ENCODE results near the gene STARD13. TPM values are rescaled to one million over a fixed set of nuclear protein-coding genes. Genes with fewer than 3 reads are reported as not detected.

STARD13 gene
- total RNA-seq, 6 experiments from 2014 or later = 27.9 to 38.3 (median 34.5) TPM

- Mint-ChIP-seq H3K4me1 (ENCODE audit: low read depth) (peaks cover 57% of the 10 kb centered on the region), H3K36me3 (ENCODE audit: low read depth) (peaks cover 42% of the 10 kb centered on the region), H3K9me3 (peaks cover 11% of the 10 kb centered on the region), H3K4me3 (no peak overlapping the region), H3K27ac (no peak overlapping the region), H3K27me3 (ENCODE audit: insufficient read depth) (peaks cover 1% of the 10 kb centered on the region)
- no peak for DNase-seq
- TF ChIP-seq CTCF (IDR thresholded peaks at IDR 0.05) = no peak
Measured at GRCh38 chr13:33224191-33224590, 61.4 kb downstream of the STARD13 start.

- Mint-ChIP-seq H3K36me3 (ENCODE audit: low read depth) (peaks cover 60% of the 10 kb centered on the region), H3K27ac (peak overlapping the region; percentile 27; the same call in 1 of the 2 replicates), H3K4me3 (no peak overlapping the region), H3K27me3 (ENCODE audit: insufficient read depth) (peaks cover 1% of the 10 kb centered on the region), H3K9me3 (peaks cover 11% of the 10 kb centered on the region), H3K4me1 (ENCODE audit: low read depth) (peaks cover 68% of the 10 kb centered on the region)
- no peak for DNase-seq
- TF ChIP-seq CTCF (IDR thresholded peaks at IDR 0.05) = no peak
Measured at GRCh38 chr13:33219926-33220325, 65.6 kb downstream of the STARD13 start.

- H3K4me3 Mint-ChIP-seq = peak overlapping the region; percentile 58
- H3K9me3 Mint-ChIP-seq = no peaks in the 10 kb centered on the region
- H3K4me1 Mint-ChIP-seq (ENCODE audit: low read depth) = peaks cover 76% of the 10 kb centered on the region
- H3K27ac Mint-ChIP-seq = peak overlapping the region; percentile 84
- DNase-seq = no peak
- no peak for TF ChIP-seq CTCF (IDR thresholded peaks at IDR 0.05)
- H3K36me3 Mint-ChIP-seq (ENCODE audit: low read depth) = peaks cover 47% of the 10 kb centered on the region
- peaks cover 1% of the 10 kb centered on the region for H3K27me3 Mint-ChIP-seq (ENCODE audit: insufficient read depth)
Measured at GRCh38 chr13:33218426-33218825, 67.1 kb downstream of the STARD13 start.

GRCh38 chr13:33218020-33218419 is 67.5 kb downstream of the STARD13 start:
- peaks cover 80% of the 10 kb centered on the region for H3K4me1 Mint-ChIP-seq (ENCODE audit: low read depth)

GRCh38 chr13:33217256-33217655 is 68.3 kb downstream of the STARD13 start:
- peak overlapping the region; percentile 58; the same call in 1 of the 2 replicates for H3K4me3 Mint-ChIP-seq
- peaks cover 1% of the 10 kb centered on the region; the same call in 1 of the 2 replicates for H3K27me3 Mint-ChIP-seq (ENCODE audit: insufficient read depth)

More at GRCh38 chr13:33218020-33218419, 67.5 kb downstream of the STARD13 start:
- H3K27ac Mint-ChIP-seq = peak overlapping the region; percentile 84
- TF ChIP-seq CTCF (IDR thresholded peaks at IDR 0.05) = no peak
- peak overlapping the region; percentile 58 for H3K4me3 Mint-ChIP-seq
- peaks cover 1% of the 10 kb centered on the region; the same call in 1 of the 2 replicates for H3K27me3 Mint-ChIP-seq (ENCODE audit: insufficient read depth)
- peak; percentile 57 for DNase-seq
- H3K36me3 Mint-ChIP-seq (ENCODE audit: low read depth) = peaks cover 50% of the 10 kb centered on the region
- no peaks in the 10 kb centered on the region for H3K9me3 Mint-ChIP-seq

More at GRCh38 chr13:33217256-33217655, 68.3 kb downstream of the STARD13 start:
- no peak for DNase-seq
- peaks cover 51% of the 10 kb centered on the region for H3K36me3 Mint-ChIP-seq (ENCODE audit: low read depth)
- H3K27ac Mint-ChIP-seq = peak overlapping the region; percentile 84
- TF ChIP-seq CTCF (IDR thresholded peaks at IDR 0.05) = no peak
- no peaks in the 10 kb centered on the region for H3K9me3 Mint-ChIP-seq
- peaks cover 83% of the 10 kb centered on the region for H3K4me1 Mint-ChIP-seq (ENCODE audit: low read depth)
